ENCODE data around the gene VPS26C.

Gene VPS26C

DNA sequence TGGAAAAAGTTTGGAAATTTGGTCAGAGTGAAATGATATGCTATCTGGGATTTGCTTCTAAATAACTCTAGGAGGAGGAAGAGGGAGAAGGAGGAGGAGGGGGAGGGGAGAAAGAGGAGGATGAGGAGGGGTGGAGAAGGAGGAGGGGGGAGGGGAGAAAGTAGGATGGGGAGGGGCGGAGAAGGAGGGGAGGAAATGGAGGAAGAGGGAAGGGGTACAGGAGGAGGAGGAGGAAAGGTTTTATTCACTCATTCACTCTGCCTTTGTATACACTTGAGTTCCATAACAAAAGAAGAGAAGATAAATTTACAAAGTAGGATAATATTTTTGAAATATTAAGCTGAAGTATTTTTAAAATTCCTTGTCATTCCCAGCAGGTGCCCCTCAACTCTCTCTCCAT is 6.3 kb upstream of the VPS26C start:
- H3K27ac Mint-ChIP-seq = no peak overlapping the region
- no peaks in the 10 kb centered on the region for H3K27me3 Mint-ChIP-seq
- peaks cover 14% of the 10 kb centered on the region for H3K4me1 Mint-ChIP-seq (ENCODE audit: low read depth)
- no peaks in the 10 kb centered on the region for H3K9me3 Mint-ChIP-seq
- no peaks in the 10 kb centered on the region for H3K36me3 Mint-ChIP-seq (ENCODE audit: low read depth)
- H3K4me3 Mint-ChIP-seq = no peak overlapping the region

DNA sequence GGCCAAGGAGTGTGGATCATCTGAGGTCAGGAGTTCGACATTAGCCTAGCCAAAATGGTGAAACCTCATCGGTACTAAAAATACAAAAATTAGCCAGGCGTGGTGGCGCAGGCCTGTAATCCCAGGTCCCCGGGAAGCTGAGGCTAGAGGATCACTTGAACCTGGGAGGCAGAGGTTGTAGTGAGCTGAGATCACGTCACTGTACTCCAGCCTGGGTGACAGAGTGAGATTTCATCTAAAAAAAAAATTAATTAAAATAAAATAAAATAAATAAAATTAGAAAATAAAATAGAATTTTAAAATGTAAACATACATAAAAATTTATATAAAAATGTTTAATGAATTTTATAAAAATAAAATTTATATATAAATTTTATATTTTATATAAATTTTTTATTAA is 5.8 kb upstream of the VPS26C start:
- Mint-ChIP-seq H3K27ac (no peak overlapping the region), H3K27me3 (no peaks in the 10 kb centered on the region), H3K9me3 (no peaks in the 10 kb centered on the region), H3K4me1 (ENCODE audit: low read depth) (peaks cover 17% of the 10 kb centered on the region), H3K4me3 (no peak overlapping the region), H3K36me3 (ENCODE audit: low read depth) (no peaks in the 10 kb centered on the region)

DNA sequence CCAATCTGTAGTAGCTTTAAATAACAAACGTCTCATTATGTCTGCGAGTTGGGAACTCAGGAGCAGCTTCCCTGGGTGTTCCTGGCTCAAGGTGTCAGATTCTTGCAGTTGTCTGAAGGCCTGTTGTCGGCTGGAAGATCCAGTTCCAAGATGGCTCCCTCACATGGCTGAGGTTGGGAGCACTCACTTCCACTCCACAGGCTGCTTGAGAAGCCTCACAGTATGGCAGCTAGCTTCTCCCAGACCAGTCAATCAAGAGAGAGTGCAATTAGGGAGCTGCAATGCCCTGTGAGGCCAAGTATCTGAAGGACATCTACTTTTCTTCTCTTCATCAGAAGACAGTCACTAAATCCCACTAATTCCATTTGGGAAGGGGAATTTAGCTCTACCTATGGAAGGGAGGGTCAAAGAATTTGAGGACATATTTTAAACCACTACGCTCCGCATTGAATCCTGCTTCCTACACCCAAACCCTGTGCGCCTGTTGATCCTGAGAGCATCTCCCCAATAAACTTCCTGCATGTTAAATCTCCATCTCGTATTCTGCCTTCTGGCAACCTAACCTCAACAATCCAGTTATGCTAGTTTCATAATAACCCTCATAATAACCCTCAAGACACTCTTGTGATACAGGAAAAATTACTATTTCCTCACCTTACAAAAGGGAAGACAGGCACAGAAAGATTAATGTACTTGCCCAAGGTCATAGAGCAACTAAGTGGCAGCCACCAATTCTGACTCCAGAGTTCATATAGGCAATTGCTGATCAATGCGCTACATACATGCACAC is 3.6 kb upstream of the VPS26C start:
- H3K4me1 Mint-ChIP-seq (ENCODE audit: low read depth) = peaks cover 28% of the 10 kb centered on the region
- no peak overlapping the region for H3K4me3 Mint-ChIP-seq
- H3K27ac Mint-ChIP-seq = no peak overlapping the region

DNA sequence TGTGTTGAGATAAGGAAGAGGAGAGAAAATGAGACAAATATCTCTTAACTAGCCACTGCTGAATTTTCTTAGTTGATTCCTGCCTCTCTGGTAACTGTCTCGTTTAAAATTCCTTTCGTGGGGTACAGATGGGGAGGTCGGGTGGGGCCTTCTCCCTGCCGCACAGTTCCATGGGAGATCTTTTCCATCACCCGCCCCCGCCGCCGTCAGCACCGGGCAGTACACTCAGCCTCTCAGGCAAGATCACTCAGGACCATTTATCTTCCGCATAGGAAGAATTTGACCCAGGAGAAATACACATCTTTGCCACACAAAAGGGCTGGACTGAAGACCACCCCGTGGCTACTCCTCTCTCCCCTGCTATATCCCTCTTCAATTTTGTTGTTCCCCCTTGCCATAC is 2.3 kb upstream of the VPS26C start:
- H3K4me3 Mint-ChIP-seq = peak overlapping the region; percentile 86
- no peaks in the 10 kb centered on the region for H3K9me3 Mint-ChIP-seq
- H3K36me3 Mint-ChIP-seq (ENCODE audit: low read depth) = peaks cover 5% of the 10 kb centered on the region
- H3K27me3 Mint-ChIP-seq = no peaks in the 10 kb centered on the region
- H3K4me1 Mint-ChIP-seq (ENCODE audit: low read depth) = peaks cover 41% of the 10 kb centered on the region
- peak overlapping the region; percentile 54 for H3K27ac Mint-ChIP-seq

More for the DNA sequence above, 3.6 kb upstream of the VPS26C start:
- Mint-ChIP-seq H3K27me3 (no peaks in the 10 kb centered on the region), H3K9me3 (no peaks in the 10 kb centered on the region), H3K36me3 (ENCODE audit: low read depth) (no peaks in the 10 kb centered on the region)

DNA sequence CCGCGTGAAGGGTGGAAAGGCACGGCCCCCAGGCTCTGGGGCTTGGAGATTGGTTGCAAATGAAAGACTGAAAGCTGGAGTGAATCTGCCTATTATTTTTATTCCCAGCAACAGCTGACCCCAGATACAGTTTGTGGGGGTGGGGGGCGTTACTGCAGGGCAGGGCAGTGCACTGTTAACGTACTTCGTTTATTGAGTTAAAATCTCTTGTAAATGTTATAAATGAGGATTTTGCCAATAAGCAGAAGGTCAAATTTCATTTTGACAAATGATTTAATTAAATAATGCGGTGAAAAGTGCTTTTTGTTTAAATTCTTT is 1.0 kb upstream of the VPS26C start:
- peaks cover 9% of the 10 kb centered on the region for H3K36me3 Mint-ChIP-seq (ENCODE audit: low read depth)

DNA sequence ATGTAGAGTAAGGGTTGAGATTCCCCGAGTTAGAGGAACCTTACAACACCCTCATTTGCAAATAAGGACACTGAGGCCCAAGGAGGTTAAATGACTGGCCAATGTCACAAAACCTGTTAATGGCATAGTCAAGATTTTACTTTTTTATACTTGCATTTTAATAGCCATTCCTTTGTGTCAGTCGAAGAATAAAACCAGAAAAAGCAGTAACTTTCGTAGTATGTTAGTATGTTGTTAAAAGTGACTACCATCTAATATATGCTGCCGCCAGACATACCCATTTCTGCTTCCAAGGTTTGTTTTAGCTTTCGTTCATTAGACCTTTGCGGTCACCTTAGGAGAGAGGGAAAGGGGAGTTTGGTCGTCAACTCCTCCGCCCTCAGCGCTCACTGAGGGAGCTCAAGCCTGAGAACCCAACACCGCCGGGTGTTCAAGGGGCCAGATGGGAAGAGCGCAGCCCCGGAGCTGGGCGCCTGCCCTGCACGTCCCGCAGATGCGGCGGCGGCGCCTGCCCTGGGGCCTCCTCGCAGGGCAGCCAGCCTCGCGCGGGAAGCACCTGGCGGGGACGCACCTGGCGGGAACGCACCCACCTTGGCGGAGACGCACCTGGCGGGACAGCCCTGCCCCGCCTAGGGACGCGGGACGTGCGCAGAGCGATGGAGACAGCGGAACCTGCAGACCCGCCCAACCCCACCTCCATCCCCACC is 466 bp downstream of the VPS26C start:
- H3K4me3 Mint-ChIP-seq = peak overlapping the region; percentile 86
- H3K9me3 Mint-ChIP-seq = no peaks in the 10 kb centered on the region
- no peaks in the 10 kb centered on the region for H3K27me3 Mint-ChIP-seq
- H3K36me3 Mint-ChIP-seq (ENCODE audit: low read depth) = peaks cover 15% of the 10 kb centered on the region
- H3K4me1 Mint-ChIP-seq (ENCODE audit: low read depth) = peaks cover 52% of the 10 kb centered on the region
- peak overlapping the region; percentile 98 for H3K27ac Mint-ChIP-seq

More for the DNA sequence above, 1.0 kb upstream of the VPS26C start:
- Mint-ChIP-seq H3K4me1 (ENCODE audit: low read depth) (peaks cover 45% of the 10 kb centered on the region), H3K9me3 (no peaks in the 10 kb centered on the region), H3K27ac (peak overlapping the region; percentile 98), H3K27me3 (no peaks in the 10 kb centered on the region), H3K4me3 (peak overlapping the region; percentile 86)

DNA sequence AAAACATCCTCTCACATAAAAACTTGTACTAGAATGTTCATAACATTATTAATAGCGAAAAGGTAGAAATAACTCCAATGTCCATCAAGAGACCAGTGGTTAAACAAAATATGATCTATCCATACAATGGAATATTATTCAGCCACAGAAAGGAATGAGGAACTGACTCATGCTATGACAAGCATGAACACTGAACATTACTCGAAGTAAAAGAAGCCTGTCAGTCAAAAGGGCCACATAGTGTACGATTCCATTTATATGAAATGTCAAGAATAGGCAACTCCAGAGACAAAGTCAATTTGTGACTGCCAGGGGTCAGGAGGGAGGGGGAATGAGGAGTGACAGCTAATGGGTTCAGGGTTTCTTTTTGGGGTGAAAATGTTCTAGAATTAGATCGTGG is 2.3 kb downstream of the VPS26C start:
- Mint-ChIP-seq H3K27me3 (no peaks in the 10 kb centered on the region), H3K4me3 (peak overlapping the region; percentile 27), H3K36me3 (ENCODE audit: low read depth) (peaks cover 21% of the 10 kb centered on the region), H3K4me1 (ENCODE audit: low read depth) (peaks cover 52% of the 10 kb centered on the region), H3K9me3 (no peaks in the 10 kb centered on the region), H3K27ac (no peak overlapping the region)

DNA sequence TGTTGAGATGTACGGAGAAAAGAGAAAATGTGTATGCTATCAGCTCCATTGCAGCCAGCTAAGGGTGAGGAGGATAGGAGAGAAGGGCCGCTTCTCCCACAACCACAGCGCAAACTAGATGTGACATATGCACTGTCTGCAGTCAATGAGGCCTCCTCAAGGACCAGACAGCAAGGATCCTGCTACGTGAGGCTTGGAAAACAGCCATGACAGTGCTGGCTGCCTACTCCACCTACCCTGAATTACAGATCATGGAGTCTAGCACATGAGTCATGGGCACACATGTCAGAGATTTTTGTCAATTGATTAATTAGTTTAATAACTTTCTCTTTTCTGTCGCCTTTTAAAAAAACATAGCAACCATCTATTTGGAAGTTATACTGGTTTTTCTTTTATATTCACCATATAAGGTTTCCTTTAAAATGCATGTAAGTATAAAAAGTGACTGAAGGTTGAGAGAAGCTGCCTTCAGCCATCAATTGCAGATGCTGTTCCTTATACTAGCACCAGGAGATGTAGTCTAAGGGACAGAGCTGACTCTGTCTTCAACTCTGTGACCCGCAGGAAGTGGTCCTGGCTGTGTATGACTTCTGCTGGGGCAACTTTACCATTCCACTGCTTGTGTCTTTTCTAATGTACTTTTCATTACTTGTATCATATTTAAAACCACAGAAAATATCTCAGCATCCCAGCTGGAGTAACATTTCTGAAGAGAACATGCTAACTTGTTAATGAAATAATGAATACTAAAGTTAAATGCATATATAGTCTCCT is 3.1 kb downstream of the VPS26C start:
- Mint-ChIP-seq H3K4me3 (no peak overlapping the region), H3K27ac (no peak overlapping the region), H3K36me3 (ENCODE audit: low read depth) (peaks cover 23% of the 10 kb centered on the region), H3K9me3 (no peaks in the 10 kb centered on the region), H3K27me3 (no peaks in the 10 kb centered on the region), H3K4me1 (ENCODE audit: low read depth) (peaks cover 53% of the 10 kb centered on the region)

DNA sequence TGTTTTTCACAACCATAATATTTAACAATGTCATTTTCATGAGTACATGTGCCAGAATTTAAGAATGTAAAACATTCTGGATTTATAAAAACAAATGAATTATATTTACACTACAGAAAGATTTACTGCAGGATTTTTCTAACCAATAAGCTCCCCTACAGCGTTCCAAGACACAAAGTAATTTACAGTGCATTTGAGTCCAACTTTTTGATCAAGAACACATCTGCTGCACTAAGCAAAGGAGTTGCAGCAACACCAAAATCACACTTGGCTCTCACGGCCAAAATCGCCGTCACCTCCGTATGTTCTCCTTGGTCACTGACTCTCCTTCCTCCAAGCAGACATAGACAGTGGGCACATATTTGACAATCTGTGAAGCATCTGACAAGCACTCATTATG is 7.7 kb downstream of the VPS26C start:
- no peak overlapping the region for H3K4me3 Mint-ChIP-seq
- H3K27me3 Mint-ChIP-seq = no peaks in the 10 kb centered on the region
- no peak overlapping the region for H3K27ac Mint-ChIP-seq
- no peaks in the 10 kb centered on the region for H3K9me3 Mint-ChIP-seq
- peaks cover 24% of the 10 kb centered on the region for H3K36me3 Mint-ChIP-seq (ENCODE audit: low read depth)
- peaks cover 42% of the 10 kb centered on the region for H3K4me1 Mint-ChIP-seq (ENCODE audit: low read depth)

DNA sequence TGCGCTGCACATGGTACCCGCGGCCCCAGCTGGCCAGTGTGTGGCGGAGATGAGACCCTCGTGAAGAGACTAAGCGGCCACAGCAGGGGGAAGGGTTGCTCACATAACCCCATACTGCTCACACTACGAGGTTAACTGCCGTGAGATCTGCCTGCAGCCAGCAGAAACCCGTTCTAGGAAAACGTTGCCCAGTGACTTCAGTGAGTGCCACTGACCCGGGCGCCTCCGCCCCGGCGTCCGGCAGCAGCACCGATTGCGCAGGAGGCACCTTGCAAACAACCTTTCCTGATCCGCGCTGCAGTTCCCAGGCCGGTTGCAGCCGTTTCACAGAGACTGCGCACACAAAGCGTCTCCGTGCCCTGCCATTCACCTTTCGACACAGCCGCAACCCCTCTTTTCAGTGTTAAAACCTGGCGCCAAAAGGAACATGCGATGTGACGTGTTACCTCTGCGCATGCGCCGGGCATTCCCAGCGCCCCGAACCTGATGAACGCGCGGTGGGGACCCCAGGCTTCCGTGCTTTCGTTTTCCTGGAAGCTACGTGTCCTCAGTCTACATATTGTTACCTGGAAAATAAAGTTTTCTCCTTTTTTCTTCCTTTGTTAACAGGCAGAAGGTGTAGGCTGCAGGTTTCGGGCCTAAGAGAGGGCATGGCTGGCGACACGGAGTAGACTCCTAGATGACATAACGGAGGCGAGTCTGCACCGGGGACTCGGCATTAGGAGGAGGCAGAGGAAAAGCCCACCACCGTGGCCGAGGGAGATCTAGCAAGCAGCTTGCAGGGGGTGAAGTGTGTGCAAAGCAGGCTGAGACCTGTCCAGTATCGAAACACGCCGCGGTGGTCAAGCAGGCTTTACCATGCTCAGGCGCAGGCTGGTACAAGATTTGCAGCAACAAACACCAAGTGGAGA is 8.9 kb downstream of the VPS26C start:
- peak overlapping the region; percentile 84 for H3K4me3 Mint-ChIP-seq
- H3K9me3 Mint-ChIP-seq = no peaks in the 10 kb centered on the region
- H3K4me1 Mint-ChIP-seq (ENCODE audit: low read depth) = peaks cover 32% of the 10 kb centered on the region
- H3K27me3 Mint-ChIP-seq = no peaks in the 10 kb centered on the region
- peaks cover 21% of the 10 kb centered on the region for H3K36me3 Mint-ChIP-seq (ENCODE audit: low read depth)
- peak overlapping the region; percentile 92 for H3K27ac Mint-ChIP-seq

DNA sequence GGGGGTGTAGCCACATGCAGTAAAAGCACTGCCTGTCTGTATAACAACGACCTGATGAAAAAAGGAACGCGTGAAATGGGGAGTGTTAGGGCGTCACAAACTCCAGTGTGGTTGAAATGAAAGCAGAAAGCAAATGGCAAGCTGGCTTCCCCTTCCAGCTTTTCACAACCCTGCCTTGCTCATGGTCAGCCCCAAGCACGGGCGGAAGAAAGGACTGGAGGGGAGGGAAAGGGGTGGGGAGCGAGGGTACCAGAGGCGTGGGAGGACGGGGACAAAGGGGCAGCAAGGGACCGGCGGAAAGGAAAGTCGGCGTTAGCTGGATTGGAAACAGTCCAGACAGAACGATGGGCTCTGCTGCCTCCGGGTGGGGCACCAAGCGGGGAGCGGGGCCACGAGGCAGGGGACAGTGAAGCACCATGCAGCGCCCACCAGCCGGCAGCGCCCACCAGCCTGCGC is 9.6 kb downstream of the VPS26C start:
- Mint-ChIP-seq H3K36me3 (ENCODE audit: low read depth) (peaks cover 17% of the 10 kb centered on the region), H3K4me1 (ENCODE audit: low read depth) (peaks cover 35% of the 10 kb centered on the region), H3K27me3 (no peaks in the 10 kb centered on the region), H3K4me3 (peak overlapping the region; percentile 84), H3K9me3 (no peaks in the 10 kb centered on the region), H3K27ac (peak overlapping the region; percentile 92)

DNA sequence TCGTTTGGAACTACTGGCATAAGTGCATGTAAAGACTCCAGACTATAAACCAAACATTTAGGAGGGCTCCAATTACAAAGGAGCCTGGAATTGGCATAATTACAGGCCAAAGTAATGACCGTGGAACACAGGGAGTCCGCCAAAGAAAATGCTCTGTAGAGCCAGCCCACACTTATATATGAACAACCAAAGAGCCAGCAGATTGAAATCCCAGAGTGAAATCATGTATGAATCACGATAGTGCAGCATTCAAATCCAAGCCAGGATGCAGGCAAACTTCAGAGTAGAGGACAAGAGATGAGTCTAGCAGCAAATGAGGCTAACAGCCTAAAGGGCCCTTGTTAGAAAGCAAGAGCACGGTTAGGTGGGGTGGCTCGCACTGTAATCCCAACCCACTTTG is 13.1 kb downstream of the VPS26C start:
- no peak overlapping the region for H3K4me3 Mint-ChIP-seq
- no peaks in the 10 kb centered on the region for H3K27me3 Mint-ChIP-seq
- peaks cover 47% of the 10 kb centered on the region for H3K4me1 Mint-ChIP-seq (ENCODE audit: low read depth)
- peaks cover 10% of the 10 kb centered on the region for H3K36me3 Mint-ChIP-seq (ENCODE audit: low read depth)
- H3K27ac Mint-ChIP-seq = no peak overlapping the region
- H3K9me3 Mint-ChIP-seq = no peaks in the 10 kb centered on the region

DNA sequence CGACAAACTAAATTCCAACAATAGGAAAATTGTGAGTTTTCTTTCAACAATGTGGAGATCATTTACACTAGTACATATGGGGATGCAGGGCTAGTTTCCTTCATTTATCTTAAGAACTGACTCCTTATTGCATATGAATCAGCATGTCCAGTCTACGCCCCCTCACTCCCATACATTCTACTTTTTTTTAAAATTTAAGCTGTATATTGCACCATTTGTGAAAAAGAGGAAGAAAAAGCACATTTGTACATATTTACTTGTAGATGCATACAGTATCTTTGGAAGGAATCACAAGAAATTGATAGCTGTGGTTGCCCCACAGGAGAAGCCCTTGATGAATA is 15.9 kb downstream of the VPS26C start:
- H3K36me3 Mint-ChIP-seq (ENCODE audit: low read depth) = peaks cover 6% of the 10 kb centered on the region

DNA sequence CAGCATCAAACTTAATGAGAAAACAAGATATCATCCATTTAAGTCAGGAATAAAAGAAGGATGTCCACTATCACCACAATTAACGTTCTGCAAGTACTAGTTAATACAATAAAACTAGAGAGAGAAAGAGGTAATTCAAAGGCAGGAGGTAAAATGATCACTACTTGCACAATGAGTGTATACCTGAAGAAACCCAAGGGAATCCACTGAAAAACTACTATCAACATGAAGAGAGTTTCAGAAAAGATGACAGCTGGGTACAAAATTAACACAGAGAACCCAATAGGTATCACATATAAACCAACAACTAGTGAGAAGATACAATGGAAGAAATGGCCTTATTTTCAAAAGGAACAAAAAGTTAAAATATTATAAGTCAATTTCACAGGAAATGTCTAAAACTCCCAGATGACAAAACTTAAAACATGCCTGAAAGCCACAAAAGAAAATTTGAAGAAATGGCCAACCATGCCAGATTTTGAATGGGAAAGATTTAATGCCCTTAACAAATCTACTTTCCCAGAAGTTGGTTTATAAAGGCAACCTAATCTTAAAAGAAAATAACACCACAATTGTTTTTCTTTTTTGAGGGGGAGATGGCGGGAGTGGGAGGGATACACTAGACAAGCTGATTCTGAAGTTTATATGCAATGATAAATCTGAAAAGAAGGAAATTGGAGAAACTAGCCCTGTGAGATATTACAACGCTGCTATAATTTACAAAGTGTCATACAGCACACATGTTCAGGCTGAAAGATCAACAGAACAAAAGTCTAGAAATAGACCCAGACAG is 17.8 kb downstream of the VPS26C start:
- no peaks in the 10 kb centered on the region for H3K27me3 Mint-ChIP-seq
- peaks cover 67% of the 10 kb centered on the region for H3K4me1 Mint-ChIP-seq (ENCODE audit: low read depth)
- H3K27ac Mint-ChIP-seq = peak overlapping the region; percentile 4
- H3K9me3 Mint-ChIP-seq = no peaks in the 10 kb centered on the region
- H3K36me3 Mint-ChIP-seq (ENCODE audit: low read depth) = peaks cover 19% of the 10 kb centered on the region
- no peak overlapping the region for H3K4me3 Mint-ChIP-seq

More for the DNA sequence above, 15.9 kb downstream of the VPS26C start:
- no peak overlapping the region for H3K27ac Mint-ChIP-seq
- no peaks in the 10 kb centered on the region for H3K27me3 Mint-ChIP-seq
- H3K4me1 Mint-ChIP-seq (ENCODE audit: low read depth) = peaks cover 47% of the 10 kb centered on the region
- H3K4me3 Mint-ChIP-seq = no peak overlapping the region
- H3K9me3 Mint-ChIP-seq = no peaks in the 10 kb centered on the region
